B cell (primary cell): Measurements from ENCODE around the gene ERG.

Experiments used
- EZH2 ChIP-seq: IDR thresholded peaks from 2 replicates; pipeline ENCODE4 v1.6.1; 2012; ENCODE audit warnings: borderline replicate concordance, low read depth, mild to moderate bottlenecking, moderate library complexity, low read length; ENCODE audit not compliant: insufficient read depth, poor library complexity, severe bottlenecking
- TF ChIP-seq, protein P1 (sequence below): fragments of 200-600 bp; IDR thresholded peaks from one replicate; pipeline ENCODE4 v1.8.0; 2022; ENCODE audit warnings: antibody characterized with exemption, mild to moderate bottlenecking

- TF ChIP-seq, protein P1, sequence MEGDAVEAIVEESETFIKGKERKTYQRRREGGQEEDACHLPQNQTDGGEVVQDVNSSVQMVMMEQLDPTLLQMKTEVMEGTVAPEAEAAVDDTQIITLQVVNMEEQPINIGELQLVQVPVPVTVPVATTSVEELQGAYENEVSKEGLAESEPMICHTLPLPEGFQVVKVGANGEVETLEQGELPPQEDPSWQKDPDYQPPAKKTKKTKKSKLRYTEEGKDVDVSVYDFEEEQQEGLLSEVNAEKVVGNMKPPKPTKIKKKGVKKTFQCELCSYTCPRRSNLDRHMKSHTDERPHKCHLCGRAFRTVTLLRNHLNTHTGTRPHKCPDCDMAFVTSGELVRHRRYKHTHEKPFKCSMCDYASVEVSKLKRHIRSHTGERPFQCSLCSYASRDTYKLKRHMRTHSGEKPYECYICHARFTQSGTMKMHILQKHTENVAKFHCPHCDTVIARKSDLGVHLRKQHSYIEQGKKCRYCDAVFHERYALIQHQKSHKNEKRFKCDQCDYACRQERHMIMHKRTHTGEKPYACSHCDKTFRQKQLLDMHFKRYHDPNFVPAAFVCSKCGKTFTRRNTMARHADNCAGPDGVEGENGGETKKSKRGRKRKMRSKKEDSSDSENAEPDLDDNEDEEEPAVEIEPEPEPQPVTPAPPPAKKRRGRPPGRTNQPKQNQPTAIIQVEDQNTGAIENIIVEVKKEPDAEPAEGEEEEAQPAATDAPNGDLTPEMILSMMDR, result no peak
- TF ChIP-seq EZH2, result no peak
Observed at GRCh38 chr21:38361324-38361723, 137.0 kb downstream of the ERG start.
